SKM-1 treated with dmso at 0.1 percent for 144 hours (cell line): Measurements from ENCODE around the gene ZNF148.
"Not testable (repeated sequence)": the region's sequence is repeated elsewhere in the genome, so short reads cannot be mapped to it uniquely, and the experiment has no call there.

Experiments used
- DNase-seq: peaks from one replicate; lab custom pipeline; 2025; ENCODE audit not compliant: unreplicated experiment; lab: John Stamatoyannopoulos, UW

ZNF148 gene

DNA sequence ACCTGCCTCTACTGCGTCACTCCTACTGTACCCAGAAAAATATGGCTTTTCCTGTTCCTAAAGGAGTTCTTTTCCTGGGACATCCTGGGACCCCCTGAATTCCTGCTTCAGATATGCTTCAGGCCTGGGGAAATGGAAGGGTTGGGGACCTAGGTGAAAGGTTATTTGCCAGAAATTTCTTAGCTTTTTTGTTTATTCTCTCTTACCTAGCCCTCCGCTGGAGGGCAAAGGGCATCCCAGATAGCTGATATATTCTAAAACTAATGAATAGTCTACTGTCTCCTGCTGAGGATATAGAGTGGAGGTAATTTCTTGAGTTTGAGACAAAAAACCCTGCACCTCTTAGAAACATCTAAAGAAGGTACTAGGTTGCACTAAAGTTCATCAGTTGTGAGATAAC is 3.6 kb upstream of the ZNF148 start:
- no peak for DNase-seq

DNA sequence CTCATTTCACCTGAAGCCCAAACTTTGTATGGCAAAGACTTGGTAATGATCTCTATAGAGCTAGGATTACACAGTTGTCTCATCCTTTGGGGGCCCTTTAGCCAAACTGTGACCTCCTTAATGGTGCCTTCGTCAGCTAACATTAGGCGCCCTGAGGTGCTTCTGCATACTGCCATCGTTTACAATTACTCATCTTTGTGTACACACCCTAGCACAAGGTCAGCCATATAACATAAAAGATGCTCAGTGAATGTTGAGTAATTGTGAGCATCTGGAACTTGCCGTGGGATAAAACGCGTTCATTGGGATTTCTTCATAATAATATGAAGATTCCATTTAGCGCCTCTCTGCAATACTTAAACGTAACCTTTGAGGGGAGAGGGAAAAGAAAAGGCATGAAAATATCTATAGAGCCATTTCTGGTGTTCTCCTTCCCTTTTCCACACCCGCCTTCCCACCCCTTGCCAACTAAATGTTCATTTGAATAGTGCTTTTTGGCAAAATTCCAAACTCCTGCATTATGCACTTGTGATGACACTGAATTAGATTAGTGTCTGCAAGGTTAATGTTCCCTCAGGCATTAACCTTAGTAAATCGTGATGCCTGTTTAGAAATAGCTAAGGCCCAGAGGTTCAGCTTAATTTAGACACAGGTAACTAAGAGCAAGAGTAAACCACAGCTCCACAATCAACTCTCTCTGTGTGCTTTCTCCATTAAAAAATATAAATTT is 990 bp upstream of the ZNF148 start:
- no peak for DNase-seq

DNA sequence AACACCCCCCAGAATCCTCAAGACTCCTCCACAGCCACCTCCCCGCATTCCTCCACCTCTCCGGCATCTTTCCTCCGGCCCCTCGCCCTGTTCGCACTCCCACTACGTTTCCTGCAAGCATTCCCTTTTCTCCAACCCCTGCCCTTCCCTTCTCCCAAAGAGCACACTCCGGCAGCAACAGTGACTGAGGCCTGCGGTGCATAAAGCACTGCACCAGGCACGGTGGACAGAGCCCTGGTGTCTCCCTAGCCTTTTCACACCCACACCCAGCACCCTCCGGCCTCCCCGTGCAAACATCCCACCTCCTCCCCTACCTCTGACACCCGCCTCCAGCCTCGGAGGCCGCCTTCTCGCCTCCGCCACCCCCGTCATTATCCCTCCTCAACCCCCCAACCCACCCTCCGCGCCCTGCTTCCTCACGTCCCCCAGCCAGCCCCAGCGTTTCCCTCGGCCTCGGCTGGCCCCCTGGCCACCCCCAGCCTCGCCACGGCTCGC is 577 bp downstream of the ZNF148 start:
- peak; percentile 5 for DNase-seq

DNA sequence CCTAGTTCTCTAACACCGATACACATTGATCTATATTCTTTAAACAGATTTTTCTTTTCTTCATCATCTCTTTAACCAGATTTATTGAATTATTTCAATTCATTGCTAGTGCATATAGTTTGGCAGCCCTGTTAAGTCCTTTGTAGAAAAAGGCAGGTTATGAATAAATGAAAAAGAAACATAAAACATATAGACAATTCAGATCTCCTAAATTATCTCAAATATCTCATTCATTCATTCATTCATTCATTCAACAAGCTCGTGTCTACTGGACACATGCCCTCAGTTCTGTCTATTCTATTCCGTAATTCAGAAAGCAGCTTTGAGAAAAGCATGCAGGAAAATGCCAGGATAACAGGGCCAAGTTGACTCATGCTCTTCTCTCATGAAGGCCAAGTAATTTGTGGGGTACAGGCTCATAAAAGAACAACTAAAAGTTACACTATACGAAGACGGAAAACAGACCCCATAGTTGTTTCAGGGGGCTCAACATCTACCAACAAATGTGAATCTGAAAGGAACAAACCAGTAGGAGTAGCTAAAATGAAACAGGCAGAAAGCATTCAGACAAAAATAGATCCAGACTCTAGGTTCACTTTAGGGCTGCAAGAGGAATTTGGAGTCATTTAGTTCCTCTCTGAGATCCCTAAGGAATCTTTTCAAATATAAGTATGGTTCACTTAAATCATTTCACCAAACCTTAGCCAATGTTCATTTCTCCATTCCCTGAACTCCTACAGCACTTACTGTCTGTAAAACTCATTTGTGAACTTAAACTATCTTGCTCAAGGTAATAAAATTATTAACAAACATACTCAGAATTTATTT is 7.5 kb downstream of the ZNF148 start:
- DNase-seq, result no peak

DNA sequence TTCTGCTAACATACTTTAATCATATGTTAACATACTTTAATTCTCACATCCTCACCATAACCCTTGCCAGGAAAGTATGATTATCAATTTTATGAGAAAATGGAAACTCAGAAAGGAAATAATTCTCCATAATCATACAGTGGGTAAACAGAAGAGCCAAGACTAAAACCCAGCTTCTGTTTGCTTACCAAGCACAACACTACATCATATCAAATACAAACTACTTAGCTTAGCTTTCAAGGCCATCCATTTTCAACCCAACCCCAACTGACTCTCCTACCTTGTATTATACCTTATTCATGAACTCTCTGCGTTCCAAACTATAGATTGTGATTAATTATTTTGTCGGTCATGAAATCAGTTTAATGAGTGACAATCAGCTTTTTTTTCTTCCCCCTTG is 9.0 kb downstream of the ZNF148 start:
- no peak for DNase-seq

DNA sequence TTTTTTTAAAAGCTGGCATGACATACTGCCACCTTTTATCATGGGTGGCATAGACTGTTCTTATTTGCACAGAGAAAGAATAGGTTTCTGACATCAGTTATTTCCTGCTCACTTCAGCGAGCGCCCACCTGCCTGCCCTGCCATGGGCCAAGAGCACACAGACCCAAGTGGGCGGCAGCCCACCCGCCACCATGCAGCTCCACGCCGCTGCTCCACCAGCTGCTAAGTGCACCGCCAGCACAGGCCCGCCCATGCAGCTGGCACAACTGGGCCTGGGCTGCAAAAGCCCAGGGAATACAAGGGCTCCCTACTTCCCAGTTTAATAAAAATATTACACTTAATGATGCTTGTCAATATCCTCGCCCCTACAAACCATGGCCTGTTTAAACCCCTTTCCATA is 15.4 kb downstream of the ZNF148 start:
- no peak for DNase-seq

DNA sequence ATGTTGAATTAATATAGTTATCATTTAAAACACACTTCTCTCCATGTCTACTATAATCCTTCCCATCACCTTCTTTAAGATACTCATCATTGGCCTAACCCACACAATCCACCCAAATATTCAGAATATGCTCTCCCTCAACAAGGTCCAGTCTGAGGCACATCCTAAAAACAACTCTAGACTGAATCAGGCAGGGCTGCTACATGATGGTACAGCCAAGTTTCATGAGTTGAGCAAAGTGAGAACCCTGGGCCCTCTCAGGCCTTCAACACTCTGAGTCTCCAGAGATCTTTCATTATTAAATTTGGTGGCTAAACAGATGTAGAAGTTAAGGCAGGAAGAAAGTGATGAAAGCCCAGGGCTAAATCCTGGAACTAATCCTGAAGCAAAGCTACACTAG is 16.2 kb downstream of the ZNF148 start:
- DNase-seq, result no peak

DNA sequence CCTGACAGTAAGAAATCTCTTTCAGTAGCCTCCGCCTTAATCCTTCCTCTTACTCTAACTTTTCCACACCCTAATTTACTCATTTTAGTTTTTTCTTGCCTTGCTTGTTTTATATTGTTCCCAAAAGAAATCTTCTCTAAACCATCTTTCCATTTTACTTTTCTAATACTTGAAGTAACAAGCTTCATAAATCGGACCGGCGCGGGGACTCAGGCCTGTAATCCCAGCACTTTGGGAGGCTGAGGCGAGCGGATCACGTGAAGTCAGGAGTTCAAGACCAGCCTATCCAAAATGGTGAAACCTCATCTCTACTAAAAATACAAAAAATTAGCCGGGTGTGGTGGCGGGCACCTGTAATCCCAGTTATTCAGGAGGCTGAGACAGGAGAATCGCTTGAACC is 17.3 kb downstream of the ZNF148 start:
- no peak for DNase-seq

DNA sequence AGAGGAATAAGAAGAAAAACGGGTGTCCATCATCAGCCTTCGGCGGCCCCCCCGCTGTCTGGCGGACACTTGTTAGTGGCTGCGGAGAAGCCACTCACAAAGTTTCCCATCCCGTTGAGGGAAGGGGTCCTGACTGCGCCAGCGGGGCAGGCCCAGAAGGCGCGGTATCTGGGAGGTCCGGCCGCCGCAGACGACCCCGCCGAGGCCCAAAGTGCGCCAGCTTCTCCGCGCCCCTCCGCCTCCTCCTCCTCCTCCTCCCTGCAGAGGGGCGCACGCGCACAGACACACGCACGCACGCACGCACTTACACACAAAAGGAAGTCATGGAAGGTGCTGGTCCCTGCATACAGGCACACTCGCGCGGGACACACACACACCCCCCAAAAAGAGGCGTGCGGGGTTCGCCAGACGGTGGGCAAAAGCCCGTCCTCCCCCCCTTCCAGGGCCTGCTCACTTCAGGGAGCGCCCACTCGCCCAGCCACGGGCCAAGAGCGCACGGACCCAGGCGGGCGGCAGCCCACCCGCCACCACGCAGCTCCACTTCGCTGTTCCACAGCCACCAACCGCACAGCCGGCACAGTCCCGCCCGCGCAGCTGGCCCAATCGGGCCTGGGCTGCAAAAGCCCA is 18.0 kb downstream of the ZNF148 start:
- DNase-seq, result peak; percentile 55

DNA sequence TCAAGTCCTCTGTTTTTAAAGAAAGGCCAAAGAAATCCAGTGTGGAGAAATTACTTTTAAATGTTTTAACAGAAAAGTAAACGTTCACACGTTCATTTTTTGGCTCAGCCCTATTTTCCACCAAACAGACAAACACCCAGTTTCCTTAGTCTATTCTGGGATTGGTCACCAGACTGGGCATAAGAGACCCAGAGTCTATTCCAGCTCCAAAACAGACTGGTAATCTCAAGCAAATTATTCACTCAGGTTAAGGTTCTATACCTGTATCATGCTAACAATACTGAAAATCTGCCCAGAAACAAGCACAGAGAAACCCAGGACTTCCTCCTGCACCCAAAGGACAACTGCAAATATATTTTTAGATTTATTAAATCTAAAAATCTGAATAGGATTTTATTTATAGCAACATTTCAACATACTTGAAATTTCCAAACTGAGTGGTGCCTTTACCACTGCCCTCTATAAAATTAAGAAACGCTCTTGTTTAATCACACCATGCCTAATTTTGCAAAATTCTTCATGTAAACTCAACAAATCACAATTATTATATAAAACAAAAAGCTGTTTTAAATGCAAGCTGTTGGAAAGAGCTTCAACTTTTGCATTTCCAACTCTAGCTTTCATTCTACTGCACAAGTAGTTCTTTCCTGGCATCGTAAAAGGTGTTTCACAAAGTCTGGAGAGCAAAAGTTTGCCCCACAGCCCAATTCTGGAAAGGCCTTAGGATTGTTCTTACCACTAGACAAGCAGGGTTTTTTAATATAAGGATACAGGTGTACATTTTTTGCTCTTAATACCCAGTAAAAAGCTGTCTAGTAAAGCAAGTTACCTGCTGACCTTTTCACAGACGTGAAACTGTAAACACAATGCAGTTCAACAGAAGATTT is 18.7 kb downstream of the ZNF148 start:
- no peak for DNase-seq

DNA sequence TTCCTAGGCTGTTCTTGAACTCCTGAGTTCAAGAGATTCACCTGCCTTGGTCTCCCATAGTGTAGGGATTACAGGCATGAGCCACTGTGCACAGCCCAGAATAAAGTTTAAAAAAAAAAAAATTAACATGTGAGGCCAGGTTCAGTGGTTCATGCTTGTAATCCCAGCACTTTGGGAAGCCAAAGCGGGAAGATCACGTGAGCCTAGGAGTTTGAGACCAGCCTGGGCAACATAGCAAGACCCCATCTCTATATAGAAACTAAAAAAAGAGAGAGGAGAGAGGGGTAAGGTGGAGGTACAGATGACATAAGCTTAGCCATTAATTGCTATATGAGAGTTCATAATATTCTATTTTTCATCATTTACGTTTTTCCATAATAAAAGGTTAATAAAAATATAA is 21.5 kb downstream of the ZNF148 start:
- no peak for DNase-seq

DNA sequence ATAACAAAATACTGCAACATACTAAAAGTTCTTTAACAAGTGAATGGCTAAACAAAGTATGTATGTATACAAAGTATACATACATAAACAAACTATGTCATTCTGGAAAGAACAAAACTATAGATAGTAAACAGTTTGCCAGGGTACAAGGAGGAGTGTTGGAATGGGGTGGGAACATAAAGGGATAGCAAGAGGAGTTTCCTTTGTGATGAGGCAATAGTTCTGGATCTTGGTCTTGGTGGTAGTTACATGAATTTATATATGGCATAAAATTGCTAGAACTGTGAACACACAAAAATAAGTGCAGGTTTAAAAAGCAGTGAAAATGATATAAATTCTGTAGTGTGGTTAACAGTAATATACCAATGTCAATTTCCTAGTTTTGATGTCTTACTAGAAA is 22.0 kb downstream of the ZNF148 start:
- DNase-seq, result no peak

DNA sequence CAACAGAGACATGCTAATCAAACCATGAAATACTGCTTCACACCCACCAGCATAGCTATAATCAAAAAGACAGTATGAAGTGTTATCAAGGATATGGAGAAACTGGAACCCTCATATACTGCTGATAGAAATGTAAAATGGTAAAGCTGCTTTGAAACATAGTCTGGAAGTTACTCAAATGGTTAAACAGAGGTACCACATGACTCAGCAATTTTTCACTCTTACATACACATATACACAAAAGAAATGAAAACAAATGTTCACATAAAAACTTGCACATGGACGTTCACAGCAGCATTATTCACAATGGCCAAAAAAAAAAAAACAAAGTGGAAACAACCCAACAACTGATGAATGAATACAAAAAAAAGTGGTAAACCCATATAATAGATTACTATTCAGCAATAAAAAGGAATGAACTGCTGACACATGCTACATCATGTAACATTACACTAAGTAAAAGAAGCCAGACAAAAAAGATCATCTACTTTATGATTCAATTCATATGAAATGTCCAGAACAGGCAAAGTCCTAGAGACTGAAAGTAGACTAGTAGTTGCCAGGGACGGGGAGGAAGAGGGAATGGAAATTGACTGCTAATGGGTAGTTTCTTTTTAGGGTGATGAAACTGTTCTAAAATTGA is 23.2 kb downstream of the ZNF148 start:
- no peak for DNase-seq

DNA sequence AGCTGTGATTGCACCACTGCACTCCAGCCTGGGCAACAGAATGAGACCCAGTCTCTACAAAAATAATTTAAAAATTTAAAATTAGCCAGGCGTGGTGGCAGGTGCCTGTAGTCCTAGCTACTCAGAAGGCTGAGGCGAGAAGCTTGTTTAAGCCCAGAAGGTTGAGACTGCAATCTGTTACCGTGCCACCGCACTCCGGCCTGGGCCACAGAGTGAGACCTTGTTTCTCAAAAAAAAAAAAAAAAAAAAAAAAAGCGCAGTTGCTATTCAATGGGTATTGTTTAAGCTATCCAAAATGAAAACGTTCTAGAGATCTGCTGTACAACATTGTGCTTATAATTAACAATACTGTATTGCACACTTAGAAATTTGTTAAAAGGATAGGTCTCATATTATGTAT is 24.0 kb downstream of the ZNF148 start:
- no peak for DNase-seq

DNA sequence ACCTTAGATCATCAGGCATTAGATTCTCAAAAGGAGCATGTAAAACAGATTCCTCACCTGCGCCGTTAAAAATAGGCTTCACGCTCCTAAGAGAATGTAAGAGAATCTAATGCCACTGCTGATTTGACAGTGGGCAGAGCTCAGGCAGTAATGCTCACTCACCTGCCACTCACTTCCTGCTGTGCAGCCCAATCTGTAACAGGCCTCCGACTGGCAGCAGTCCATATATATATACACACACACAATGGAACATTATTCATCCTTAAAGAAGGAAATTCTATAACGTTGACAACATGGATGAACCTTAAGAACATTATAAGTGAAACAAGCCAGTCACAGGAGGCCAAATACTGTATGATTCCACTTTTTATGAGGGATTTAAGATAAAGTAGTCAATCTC is 24.5 kb downstream of the ZNF148 start:
- no peak for DNase-seq

DNA sequence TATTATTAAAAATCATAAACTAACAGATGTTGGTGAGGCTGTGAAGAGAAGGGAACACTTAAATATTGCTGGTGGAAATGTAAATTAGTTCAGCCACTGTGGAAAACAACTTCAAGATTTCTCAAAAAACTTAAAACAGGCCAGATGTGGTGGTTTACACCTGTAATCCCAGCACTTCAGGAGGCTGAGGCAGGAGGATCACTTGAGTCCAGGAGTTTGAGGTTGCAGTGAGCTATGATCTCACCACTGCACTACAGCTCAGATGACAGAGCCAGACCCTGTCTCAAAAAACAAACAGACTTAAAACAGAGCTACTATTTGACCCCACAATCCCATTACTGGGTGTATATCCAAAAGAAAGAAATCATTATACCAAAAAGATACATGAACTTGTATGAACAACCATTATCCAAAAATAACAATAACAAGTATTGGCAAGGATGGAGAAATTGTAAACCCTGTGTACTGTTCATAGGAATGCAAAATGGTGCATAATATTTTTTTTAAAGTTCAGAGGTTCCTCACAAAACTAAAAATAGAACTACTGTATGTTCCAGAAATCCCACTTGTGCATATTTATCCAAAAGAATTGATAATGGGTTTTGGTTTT is 25.5 kb downstream of the ZNF148 start:
- no peak for DNase-seq

DNA sequence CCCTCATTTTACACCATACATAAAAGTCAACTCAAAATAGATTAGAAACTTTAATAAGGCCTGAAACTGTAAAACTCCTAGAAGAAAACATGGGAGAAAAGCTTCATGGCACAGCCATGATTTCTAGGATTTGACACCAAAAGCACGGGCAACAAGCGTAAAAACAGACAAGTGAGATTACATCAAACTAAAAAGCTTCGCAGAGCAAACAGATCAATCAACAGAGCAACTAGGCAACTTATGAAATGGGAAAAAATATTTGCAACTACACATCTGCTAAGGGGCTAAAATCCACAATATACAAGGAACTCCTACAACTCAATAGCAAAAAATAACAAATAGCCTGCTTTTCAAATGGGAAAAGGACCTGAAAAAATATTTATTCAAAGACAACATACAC is 26.1 kb downstream of the ZNF148 start:
- DNase-seq, result no peak

DNA sequence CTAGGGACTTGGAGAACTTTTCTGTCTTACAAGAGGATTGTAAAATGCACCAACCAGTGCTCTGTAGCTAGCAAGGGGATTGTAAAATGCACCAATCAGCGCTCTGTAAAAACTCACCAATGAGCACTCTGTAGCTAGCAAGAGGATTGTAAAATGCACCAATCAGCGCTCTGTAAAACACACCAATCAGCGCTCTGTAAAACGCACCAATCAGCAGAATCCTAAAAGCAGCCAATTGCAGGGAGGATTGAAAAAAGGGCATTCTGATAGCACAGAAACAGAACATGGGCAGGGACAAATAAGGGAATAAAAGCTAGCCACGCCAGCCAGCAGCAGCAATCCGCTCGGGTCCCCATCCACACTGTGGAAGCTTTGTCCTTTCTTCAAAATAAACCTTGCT is 31.8 kb downstream of the ZNF148 start:
- not testable (repeated sequence) for DNase-seq

DNA sequence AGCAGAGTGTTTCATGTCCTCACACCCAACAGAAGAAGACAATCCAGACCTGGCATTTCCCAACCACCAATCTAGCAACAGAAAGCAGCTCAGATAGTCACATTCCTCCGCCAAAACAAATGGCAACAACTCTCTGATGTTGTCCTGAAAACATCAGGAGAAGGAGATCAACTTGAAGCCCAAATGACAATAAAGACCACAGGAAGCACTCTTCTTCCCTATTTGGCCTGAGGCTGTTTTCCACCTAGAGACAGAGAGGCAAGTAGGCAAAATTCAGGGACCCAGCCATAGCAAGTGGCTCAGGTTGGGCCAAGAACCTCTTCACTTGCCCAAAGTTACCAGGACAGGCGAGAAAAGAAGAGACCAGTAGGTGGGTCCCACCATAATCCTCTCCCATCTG is 35.0 kb downstream of the ZNF148 start:
- DNase-seq, result no peak

DNA sequence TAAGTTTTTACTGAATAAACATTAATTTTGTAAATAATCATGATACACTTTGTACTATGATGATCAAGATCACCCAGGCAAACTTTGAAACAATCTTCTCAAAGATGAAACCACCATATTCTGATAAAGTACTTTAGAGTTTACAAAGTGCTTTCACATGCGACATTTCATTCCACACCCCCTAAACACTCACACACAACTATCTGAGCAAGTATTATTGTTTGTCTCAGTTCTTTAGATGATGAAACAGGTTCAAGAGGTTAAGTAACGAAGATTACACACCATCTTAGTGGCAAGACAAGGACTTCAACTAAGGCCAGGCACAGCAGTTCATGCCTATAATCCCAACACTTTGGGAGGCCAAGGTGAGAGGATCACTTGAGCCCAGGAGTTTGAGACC is 37.6 kb downstream of the ZNF148 start:
- no peak for DNase-seq
